Smooth muscle cell (in vitro differentiated cells): ENCODE measurements around the gene LPO. TPM values are rescaled to one million over a fixed set of nuclear protein-coding genes. Genes with fewer than 3 reads are reported as not detected.

Experiments
- DNase-seq: peaks from one replicate; lab custom pipeline; 2025; ENCODE audit not compliant: unreplicated experiment; lab: John Stamatoyannopoulos, UW
- H2AFZ ChIP-seq: fragments of 200-600 bp; sonication (generic); 2 replicates; pipeline ENCODE4 v1.6.0; 2016; ENCODE audit warnings: antibody characterized with exemption, low read depth, mild to moderate bottlenecking
- H3F3A ChIP-seq: fragments of 200-600 bp; sonication (generic); 2 replicates; pipeline ENCODE4 v1.6.0; 2017; ENCODE audit warnings: antibody characterized with exemption, low read depth
- H3K27ac ChIP-seq: fragments of 200-600 bp; sonication (generic); 2 replicates; pipeline ENCODE4 v1.5.1; 2016; ENCODE audit warnings: low read depth, mild to moderate bottlenecking
- H3K27me3 ChIP-seq: fragments of 200-600 bp; sonication (generic); 2 replicates; pipeline ENCODE4 v1.6.1; 2016; ENCODE audit warnings: low read depth, mild to moderate bottlenecking
- H3K36me3 ChIP-seq: fragments of 200-600 bp; sonication (generic); 2 replicates; pipeline ENCODE4 v1.5.1; 2016; ENCODE audit warnings: low read depth
- H3K4me1 ChIP-seq: fragments of 200-600 bp; sonication (generic); 2 replicates; pipeline ENCODE4 v1.5.1; 2016; ENCODE audit warnings: low read depth
- H3K4me2 ChIP-seq: fragments of 200-600 bp; sonication (generic); 2 replicates; pipeline ENCODE4 v1.6.0; 2016; ENCODE audit warnings: mild to moderate bottlenecking
- H3K4me3 ChIP-seq: fragments of 200-600 bp; sonication (generic); 2 replicates; pipeline ENCODE4 v1.5.1; 2016; ENCODE audit warnings: mild to moderate bottlenecking
- H3K79me2 ChIP-seq: fragments of 200-600 bp; sonication (generic); 2 replicates; pipeline ENCODE4 v1.6.0; 2016; ENCODE audit warnings: low read depth, mild to moderate bottlenecking
- H3K9ac ChIP-seq: fragments of 200-600 bp; sonication (generic); 2 replicates; pipeline ENCODE4 v1.6.0; 2016; ENCODE audit warnings: low read depth
- H3K9me3 ChIP-seq: fragments of 200-600 bp; sonication (generic); replicated peaks from 2 replicates; pipeline ENCODE4 v1.5.1; 2016; ENCODE audit warnings: low read depth
- H4K20me1 ChIP-seq: fragments of 200-600 bp; sonication (generic); 2 replicates; pipeline ENCODE4 v1.6.0; 2016; ENCODE audit warnings: low read depth
- CTCF ChIP-seq: fragments of 200-600 bp; sonication (generic); IDR thresholded peaks from 2 replicates; pipeline ENCODE4 v1.5.1; 2017; ENCODE audit warnings: borderline replicate concordance, mild to moderate bottlenecking, antibody characterized with exemption; ENCODE audit not compliant: insufficient read depth, poor library complexity, severe bottlenecking
- WGBS: methylation state at CpG from one replicate; pipeline ENCODE4 v1.1.7; 2016; ENCODE audit warnings: low lambda C conversion rate; 5-methylcytosine and 5-hydroxymethylcytosine counted together
- polyA plus RNA-seq: library from polyadenylated mRNA; unstranded; fragments of >200 nt; fragmentation: Nextera tagmentation; extraction: Ambion mirVana; gene quantifications from 2 replicates; pipeline ENCODE4 v1.2.1, GENCODE V29; 2016
- total RNA-seq: library from RNA; depleted of rRNA; stranded (reverse); fragments of >200 nt; gene quantifications from 2 replicates; pipeline ENCODE4 v1.2.3, GENCODE V29; 2014

The LPO gene
- total and polyA plus RNA-seq, 2 experiments from 2014 or later = 3.3 to 4.1 TPM

DNA sequence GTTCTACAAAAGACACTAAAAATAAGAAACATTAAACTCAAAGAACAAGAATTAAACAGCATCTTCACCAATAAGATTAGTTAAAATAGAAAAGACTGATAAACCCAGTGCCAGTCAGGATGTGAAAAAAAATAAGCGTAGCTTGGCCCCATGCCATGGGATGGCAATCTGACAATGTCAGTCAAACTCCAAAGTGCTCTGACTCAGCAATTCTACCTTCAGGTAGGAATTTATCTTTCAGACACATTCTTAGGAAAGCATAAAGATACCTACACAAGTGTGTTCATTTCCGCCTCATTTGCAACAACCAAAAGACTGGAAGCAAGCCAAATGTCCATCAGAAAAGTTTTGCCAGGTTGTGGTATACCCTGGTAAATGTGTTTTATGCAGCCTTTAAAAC is 51.5 kb downstream of the LPO start:
- WGBS = 80% methylated on average over 2 of the region's 2 CpGs
- Histone ChIP-seq H3K4me1 (peaks cover under 1% of the 10 kb centered on the region), H3K4me3 (no peak overlapping the region), H3F3A (no peaks in the 10 kb centered on the region), H3K79me2 (no peaks in the 10 kb centered on the region), H2AFZ (no peak overlapping the region), H3K9me3 (no peaks in the 10 kb centered on the region), H3K27ac (no peak overlapping the region), H3K27me3 (peaks cover 7% of the 10 kb centered on the region), H3K9ac (no peak overlapping the region), H3K4me2 (no peak overlapping the region), H4K20me1 (no peaks in the 10 kb centered on the region), H3K36me3 (no peaks in the 10 kb centered on the region)
- TF ChIP-seq CTCF = no peak
- DNase-seq = no peak

DNA sequence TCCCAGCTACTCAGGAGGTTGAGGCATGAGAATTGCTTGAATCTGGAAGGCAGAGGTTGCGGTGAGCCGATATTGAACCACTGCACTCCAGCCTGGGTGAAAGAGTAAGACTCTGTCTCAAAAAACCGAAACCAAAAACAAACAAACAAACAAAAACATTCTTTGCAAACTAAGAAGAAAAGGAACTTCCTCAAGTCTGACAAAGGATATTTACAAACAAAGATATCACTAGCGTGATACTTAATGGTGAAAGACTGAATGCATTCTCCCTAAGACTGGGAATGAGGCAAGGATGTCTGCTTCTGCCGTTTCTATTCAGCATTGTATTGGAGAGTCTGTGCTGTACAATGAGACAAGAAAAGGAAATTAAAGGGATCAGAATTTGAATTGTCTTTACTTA is 52.9 kb downstream of the LPO start:
- no peak overlapping the region for H3K9ac ChIP-seq
- no peaks in the 10 kb centered on the region for H3K79me2 ChIP-seq
- 94% methylated on average over 5 of the region's 5 CpGs for WGBS
- no peak for DNase-seq
- H3F3A ChIP-seq = no peaks in the 10 kb centered on the region
- no peak overlapping the region for H3K4me2 ChIP-seq
- H3K27me3 ChIP-seq = peaks cover 7% of the 10 kb centered on the region
- no peak for TF ChIP-seq CTCF
- no peak overlapping the region for H2AFZ ChIP-seq
- no peaks in the 10 kb centered on the region for H3K36me3 ChIP-seq
- no peaks in the 10 kb centered on the region for H4K20me1 ChIP-seq
- no peak overlapping the region for H3K27ac ChIP-seq
- no peak overlapping the region for H3K4me3 ChIP-seq
- no peaks in the 10 kb centered on the region for H3K9me3 ChIP-seq
- no peaks in the 10 kb centered on the region for H3K4me1 ChIP-seq

- TF ChIP-seq CTCF = no peak
- no peak overlapping the region for H3K4me2 ChIP-seq
- no peaks in the 10 kb centered on the region for H3K36me3 ChIP-seq
- no peak overlapping the region for H3K9ac ChIP-seq
- 100% methylated on average over 1 of the region's 1 CpG for WGBS
- no peaks in the 10 kb centered on the region for H3K4me1 ChIP-seq
- H2AFZ ChIP-seq = no peak overlapping the region
- H3K4me3 ChIP-seq = no peak overlapping the region
- no peaks in the 10 kb centered on the region for H3K9me3 ChIP-seq
- H3K27me3 ChIP-seq = peaks cover 7% of the 10 kb centered on the region
- DNase-seq = no peak
- no peaks in the 10 kb centered on the region for H4K20me1 ChIP-seq
- H3K79me2 ChIP-seq = no peaks in the 10 kb centered on the region
- no peaks in the 10 kb centered on the region for H3F3A ChIP-seq
- H3K27ac ChIP-seq = no peak overlapping the region
Measured at GRCh38 chr17:58294034-58294433, 55.6 kb downstream of the LPO start.

DNA sequence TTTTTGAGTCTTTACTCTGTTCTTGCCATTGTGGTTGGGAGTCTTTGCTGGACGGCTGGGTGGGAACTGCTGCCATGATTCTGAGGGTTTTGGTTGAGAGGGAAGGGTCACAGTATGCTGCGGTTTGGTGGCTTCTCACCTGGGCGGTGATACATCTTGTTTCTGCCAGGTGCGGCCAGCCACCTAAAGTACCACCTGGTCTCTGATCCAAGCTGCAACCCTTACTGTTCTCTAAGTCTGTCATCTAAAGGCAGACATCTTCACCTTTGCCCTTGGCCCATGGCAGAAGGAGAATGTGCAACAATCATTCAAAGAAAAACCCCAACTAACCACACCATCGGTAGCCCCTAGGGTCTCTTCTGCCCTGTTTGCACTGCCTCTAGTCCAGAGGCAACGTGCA is 62.0 kb downstream of the LPO start:
- H3K9ac ChIP-seq = no peak overlapping the region
- DNase-seq = no peak
- H4K20me1 ChIP-seq = no peaks in the 10 kb centered on the region
- no peaks in the 10 kb centered on the region for H3K4me1 ChIP-seq
- H2AFZ ChIP-seq = no peak overlapping the region
- H3K4me2 ChIP-seq = no peak overlapping the region
- H3K4me3 ChIP-seq = no peak overlapping the region
- H3K79me2 ChIP-seq = no peaks in the 10 kb centered on the region
- no peaks in the 10 kb centered on the region for H3K27me3 ChIP-seq
- no peak for TF ChIP-seq CTCF
- no peaks in the 10 kb centered on the region for H3F3A ChIP-seq
- no peaks in the 10 kb centered on the region for H3K36me3 ChIP-seq
- H3K9me3 ChIP-seq = no peaks in the 10 kb centered on the region
- WGBS = 86% methylated on average over 6 of the region's 6 CpGs
- no peak overlapping the region for H3K27ac ChIP-seq
